Stimulated activated CD4-positive, alpha-beta T cell treated with anti-CD3 and anti-CD28 coated beads, TNF-alpha, amount 100 ng/mL, for 4 hours (primary cell): Measurements from ENCODE around the gene SRRM4.
"Not testable (repeated sequence)": the region's sequence is repeated elsewhere in the genome, so short reads cannot be mapped to it uniquely, and the experiment has no call there.

Experiments
- DNase-seq, 3 experiments: peaks; one replicate each; pipeline ENCODE4 v3.0.0-alpha.2; 2020; ENCODE audit warnings: low read depth in 3 of 3

SRRM4 gene

DNA sequence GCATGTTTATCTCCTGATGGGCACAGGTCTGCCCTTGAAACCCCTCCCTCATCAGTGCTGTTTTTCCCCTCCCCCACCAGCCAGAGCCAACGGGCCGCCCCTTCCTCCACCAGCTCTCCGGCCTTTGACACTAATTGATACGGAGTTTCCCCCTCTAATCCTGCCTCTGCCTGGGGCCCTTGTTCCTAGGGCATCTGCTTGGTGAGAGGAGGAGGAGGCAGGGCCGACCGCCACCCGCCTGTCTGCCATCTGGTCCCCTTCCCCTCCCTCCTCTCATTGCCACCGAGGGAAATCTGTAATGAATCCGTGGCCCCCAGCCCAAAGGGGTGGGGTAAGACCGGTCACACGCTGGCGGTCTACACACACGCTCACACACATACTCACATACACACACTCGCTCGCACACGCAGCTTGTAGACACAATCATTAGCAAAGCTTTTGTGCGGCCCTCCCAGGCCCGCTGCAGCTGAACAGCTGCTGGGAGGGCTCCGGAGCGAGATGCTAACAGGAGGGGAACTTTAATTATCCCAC lies 27.4 kb downstream of the SRRM4 start:
- DNase-seq = no peak

DNA sequence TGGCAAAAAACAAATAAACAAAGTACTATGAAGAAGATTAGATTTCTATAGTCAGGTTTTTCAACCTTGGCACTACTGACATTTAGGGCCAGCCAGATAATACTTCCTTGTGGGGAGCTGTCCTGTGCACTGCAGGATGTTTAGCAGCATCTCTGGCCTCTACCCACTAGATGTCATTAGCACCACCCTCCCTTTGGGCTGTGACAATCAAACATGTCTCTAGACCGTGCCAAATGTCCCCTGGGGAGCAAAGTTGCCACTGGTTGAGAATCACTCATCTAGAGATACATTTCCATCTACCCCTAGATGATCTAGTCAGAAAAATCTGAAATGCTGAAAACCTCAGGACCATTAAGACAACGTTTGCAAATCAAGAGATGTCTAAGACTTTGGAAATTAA lies 29.9 kb downstream of the SRRM4 start:
- no peak for DNase-seq

DNA sequence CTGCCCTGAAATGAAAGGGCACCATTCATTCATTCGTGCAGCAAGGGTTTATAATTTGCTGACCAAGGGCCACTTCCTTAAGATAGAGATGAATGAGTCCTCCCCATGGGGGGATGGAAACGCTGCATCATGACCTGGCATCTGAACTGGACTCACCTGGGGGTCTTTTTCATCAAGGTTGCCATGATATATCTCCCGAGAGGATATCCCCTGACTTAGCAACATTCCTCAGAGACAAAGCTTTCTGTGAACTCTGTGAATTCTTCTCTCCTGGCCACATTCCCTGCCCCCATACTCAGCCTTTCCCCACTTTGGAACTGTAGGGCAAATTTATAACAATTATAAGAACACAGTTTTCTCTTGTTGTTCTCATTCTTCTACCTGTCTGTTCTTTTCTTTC lies 30.8 kb downstream of the SRRM4 start:
- no peak for DNase-seq

DNA sequence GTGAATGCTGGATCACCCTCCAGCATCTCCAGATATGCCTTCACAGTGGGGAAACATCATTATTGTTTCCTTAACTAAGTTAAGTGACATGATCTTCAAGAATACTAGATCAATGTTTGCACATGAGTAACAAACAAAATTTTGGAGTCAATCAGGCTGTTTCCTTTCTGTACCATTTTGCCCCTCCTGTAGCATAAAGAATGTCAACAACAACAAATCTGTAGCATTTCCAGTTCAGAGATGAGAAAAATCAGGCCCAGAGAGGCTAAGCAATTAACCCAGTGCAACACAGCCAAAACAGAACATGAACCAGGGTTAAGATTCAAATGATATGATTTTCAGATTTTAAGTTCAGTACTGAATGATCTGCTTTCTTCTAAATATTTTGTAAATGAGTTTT lies 31.7 kb downstream of the SRRM4 start:
- DNase-seq = no peak

DNA sequence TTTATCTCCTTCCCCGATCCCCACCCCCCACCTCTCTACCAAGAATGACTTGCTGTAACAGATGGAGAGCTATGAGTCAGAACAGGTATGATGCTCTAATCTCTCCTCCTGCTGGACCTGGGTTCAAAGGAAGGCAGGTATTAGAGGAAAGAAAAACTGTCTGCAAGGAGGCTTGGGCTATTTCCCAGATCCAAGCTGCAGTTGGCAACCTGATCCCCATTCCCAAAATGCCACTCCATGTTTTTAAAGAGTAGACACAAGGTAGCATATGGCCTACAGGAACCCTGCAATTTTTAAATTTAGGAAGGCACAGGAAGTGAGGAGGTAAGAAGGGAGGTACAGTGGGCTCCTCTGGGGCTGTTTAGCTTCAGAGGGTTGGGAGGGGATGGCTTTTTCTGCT lies 33.0 kb downstream of the SRRM4 start:
- DNase-seq = no peak

DNA sequence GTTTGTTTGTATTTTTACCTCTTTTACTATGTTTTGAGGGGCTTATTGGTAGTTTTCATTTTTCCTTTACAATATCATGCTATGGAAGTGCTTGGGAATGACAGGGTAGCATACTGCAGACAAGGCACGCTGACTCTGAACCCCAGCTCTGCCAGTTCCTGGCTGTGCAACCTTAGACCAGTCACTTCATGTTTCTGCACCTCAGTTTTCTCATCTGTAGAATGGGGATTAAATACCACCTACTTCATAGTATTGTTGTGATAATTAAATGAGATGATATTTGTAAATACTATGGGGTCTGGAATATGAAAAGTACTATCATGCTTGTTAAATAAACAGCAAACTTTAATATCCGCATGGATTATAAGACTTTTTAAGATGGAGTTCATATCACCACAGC lies 35.4 kb downstream of the SRRM4 start:
- DNase-seq = no peak

DNA sequence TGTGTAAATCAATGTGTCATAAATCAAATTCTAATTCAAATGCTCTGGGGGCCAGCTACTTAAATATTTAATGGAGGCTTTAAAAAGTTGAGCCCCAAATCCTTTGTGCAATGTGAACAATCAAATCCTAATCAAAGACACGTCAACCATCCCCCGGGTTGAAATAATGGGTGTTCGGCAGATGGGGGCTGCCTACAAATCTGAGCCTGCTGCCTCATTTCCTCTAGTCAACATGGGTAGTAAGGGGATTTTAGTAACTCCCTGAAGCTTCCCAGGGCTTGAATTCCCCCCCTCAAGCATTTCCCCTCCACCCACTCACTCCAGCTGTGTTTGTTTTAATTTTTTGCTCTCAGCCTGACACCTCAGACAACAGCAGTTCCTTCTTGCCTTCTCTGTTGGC lies 37.8 kb downstream of the SRRM4 start:
- DNase-seq = no peak

DNA sequence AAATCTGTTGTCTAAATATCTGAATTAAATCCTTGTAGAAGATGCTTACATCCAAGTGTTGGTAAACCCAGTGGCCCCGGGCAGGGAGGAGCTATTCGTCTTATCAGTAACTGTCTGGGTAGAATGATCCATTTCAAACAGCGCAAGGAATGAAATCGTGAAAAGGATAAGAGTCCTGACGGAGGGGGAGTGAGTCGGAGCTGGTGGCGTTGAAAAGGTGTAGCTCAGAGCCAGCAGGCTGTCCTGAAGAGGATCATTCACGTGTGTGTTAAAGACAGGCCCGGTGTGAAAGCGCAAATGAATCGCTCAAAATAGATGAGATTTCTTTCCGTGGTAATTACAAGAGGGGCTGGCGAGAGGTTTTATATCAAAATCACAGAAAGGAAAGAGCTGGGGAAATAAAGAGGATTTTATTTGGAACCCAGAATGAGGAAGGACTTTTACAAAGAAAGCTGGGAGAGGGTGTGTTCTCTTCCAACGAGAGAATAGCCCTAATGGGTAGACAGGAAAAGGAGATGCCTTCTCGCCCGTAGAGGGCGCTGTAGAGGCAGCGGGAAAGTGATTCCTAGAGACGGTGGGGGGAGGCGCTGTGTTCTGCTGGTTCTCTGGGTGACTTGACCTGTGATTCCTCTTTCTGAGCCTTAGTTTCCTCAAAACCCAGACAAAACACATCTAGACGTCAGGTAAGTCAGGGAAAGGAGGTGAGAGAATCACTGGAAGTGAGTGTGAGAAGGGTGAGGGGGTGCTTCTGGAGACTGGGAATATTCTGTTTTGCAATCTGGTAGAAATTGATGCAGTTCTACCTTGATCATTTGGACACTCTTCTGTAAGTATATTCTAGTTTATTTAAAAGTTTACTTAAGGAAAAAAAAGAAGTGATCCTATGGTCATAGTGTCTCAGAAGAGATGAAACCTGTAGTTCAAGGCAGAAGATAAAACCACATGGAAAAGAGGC lies 39.3 kb downstream of the SRRM4 start:
- DNase-seq = no peak

DNA sequence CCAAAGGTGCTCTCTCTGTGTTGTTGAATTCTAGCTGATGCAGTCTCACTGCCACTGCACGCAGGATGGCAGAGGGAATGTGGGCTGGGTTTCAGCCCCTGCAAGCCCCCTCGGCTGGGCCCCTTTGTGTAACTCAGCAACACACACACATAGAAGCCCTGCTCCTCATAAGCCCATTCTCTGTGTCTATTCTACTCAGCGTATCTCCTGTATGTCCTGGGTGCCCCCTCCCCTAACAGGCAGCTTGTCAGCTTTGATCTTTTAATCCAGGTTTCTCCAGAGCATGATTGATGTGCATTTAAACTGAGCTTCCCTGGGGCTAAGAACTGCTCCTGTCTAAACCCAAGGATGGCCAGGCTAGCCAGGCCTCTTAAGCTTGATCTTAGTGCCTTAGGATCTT lies 43.0 kb downstream of the SRRM4 start:
- no peak for DNase-seq

DNA sequence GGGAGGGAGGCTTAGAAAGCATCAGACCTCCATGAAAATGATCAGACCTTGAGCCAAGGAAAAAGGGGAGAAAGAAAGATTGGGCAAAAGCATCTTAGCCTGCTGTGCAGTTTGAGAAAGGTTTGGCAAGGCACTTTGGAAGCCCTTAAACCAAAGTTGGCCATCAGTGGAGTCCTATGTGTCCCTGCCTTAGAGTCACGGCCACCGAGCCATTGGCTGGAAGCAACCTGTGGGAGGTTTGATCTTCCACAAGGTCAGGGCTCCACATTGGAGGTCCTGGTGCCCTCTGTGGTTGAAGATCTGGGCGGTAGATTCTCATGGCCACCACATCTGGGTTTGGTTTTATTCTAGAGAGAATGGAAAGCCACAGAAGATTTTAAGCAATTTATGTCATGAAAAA lies 44.4 kb downstream of the SRRM4 start:
- no peak for DNase-seq

DNA sequence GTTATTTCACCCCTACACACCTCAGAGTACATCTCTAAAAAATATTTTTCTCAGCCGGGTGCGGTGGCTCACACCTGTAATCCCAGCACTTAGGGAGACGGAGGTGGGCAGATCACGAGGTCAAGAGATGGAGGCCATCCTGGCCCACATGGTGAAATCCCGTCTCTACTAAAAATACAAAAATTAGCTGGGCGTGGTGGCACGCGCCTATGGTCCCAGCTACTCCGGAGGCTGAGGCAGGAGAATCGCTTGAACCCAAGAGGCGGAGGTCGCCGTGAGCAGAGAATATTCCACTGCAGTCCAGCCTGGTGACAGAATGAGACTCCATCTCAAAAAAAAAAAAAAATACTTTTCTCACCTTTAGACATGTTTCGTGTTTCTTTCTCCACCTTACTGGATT lies 52.0 kb downstream of the SRRM4 start:
- not testable (repeated sequence) for DNase-seq

DNA sequence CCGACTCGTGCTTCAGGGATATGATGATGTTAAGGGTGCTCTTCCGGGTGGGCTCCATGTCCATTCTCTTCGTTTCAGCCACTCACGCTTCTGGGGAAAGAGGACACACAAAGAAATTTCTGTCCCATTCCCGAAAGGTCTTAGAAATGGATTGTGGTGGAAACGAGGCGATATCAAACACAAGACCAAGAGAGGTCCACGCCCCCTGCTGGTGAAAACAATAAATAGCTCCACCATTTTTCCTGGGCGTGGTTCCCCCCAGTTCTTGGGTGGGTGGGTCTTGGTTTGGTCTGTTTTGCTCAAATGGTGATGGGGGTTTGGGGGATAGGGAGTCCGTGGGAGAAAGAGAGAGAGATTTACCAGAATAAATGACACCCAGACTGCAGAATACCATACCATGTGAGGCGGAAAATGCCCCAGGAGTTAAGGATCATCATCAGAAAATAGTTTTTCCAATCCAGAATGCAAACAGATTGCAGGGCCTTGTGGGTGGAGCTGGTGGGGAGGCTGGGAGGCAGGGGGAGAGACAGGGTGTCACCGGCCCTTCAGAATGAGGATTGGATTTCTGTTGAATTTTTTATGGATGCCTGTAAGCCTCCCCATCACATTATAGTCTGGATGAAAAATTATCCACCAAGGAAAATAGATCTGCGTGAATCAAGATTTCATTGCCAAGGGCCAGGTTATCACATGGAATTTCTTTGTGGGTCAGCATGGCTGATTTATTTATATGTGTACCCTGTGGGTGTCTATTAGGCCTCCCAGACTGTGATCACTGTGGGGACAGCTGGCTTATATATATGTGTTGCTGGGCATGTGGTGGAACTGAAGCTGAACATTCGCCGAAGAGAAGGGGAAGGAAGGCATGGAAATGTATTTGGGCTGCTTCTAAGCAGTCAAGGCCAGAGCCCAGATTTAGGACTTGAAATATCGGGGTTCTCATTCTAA lies 55.8 kb downstream of the SRRM4 start:
- no peak for DNase-seq

DNA sequence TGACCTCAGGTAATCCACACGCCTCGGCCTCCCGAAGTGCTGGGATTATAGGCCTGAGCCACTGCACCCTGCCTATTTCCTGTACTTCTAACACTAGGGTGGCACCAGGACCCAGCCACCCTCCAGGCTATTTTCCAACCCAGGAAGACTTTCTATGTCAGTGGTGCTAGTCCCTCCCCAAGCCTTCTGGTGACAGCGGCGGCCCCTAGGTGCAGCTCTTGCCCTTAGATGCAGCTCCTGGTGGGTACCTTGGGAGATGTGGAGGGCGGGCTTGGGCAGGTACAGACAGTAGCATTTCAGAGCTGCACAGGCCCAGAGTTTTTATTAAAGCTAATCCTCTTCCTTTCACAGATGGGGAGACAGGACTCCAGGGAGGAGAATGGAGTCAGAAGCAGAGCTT lies 62.8 kb downstream of the SRRM4 start:
- DNase-seq = no peak

DNA sequence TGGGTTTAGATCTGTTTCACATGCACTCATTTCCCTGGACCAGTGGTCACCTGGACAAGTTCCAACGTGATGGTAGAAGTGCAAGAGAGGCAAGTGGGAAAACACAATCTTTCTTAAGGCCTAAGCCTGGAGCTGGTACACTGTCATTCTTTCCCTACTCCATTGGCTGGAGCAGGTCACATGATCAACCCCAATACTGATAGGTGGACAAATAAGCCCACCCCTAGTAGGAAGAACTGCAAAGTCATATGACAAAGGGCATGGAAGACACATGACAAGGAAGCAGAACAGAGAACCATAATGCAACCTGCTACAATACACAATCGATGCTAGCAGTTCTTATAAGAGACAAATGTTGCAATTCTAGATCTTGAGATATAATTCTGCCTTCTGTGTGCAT lies 66.3 kb downstream of the SRRM4 start:
- DNase-seq = no peak

DNA sequence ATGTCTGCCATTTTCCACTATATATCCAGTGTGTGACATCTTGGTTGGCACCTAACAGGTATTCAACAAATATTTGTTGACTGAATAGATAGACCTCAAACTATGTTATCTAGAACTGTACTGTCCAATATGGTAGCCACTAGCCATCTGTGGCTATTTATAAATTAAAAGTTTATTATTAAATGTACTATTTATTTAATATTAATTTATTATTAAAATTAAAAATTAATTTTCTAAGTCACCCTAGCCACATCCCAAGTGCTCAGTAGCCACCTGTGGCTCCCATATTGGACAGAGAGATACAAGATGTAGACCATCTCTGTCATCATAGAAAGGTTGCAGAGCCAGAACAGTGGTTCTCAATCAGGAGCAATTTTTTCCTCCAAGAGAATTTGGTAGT lies 69.3 kb downstream of the SRRM4 start:
- DNase-seq = no peak

DNA sequence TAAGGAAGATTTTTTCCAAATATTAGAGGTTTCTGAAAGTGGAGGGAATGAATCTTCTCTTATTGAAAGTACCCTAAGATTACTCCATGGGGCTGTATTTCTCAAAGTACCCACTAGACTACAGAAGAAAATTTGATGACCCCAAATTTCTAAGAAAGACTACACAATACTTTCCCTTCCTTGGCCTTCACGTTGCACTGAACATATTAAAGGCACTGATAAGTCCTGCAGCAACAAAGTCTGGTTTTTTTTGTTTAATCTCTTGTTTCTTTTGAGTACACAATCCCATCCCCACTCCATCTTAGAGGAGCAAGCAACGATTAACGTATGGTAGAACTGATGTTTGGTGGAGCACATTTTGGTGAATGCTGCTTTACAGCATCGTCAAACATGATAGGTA lies 70.1 kb downstream of the SRRM4 start:
- no peak for DNase-seq

DNA sequence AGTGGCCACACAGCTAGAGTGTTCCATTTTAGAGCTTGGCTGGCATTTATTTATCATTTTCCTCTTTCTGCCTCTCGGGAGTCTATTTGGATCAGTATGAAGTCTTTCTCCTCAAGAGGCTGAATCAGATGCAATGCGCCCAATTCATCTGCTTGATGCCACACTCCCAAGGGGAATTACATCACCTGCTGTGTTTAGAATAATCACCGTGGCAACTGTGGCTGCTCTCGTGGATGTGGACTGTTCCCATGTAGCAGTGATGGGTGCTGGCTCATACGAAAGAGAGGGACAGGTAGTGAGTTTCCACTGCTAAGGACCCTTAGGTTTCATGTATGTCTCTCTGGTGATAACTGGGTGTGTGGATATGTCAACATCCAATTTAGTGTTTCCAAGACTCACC lies 70.7 kb downstream of the SRRM4 start:
- no peak for DNase-seq

DNA sequence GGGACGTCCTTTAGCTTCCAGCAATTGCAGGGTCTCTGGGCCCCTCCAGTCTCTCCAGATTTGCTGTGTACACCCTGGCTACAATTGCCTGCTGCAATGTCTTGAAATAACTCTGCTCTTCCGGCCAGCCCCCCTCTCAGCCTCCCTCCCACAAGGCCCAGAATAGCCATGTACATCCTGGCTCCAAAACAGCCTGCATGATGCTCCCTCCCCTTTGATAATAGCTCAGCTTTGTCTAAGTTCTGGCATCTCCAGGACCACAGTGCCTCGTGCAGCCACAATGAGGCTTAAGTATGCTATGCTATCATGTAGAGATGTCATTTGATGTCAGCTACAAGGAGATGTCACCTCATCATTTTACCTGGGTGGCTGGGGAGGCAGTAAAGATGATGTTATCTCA lies 74.6 kb downstream of the SRRM4 start:
- no peak for DNase-seq

DNA sequence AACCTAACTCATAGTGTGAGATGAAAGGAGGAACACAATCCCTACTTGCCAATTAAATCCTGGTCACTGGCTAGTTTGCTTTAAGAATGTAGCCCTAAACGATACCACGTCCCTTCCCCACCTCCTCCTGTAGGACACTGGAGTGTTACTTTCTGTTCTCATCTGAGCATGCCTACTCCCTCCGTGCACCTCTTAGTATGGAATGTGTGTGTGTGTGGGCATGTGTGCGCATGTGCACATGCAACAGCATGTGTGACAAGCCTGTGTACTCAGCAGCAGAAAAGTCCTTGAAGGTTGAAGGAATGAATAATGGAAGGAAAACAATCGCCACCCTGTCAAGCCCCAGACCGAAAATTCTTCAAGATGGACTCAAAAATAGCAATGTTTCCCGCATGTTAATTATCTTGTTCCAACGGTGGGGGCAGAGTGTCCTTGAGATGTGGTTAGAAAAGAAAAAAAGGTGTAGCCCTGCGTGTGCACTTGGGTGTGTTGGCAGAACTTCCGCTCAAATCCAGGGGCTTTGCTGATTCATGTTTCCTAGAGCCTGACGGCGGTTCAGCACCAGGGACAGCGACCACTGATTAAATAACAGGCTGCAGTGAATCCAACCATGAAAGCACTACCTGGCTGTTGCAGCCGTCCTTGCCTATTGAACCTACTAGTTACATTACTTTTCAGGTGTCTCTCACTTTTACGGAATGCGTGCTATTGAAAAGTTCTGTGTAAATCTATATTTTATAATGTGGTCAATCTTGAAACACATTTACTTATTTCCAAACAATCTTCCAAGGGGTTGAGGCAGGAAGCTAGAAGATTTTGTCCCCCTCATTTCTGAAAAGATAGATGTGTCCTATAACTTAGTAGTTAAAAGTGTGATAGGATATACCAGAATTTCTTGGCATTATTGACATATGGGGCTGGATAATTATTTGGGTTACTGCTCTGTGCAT lies 79.8 kb downstream of the SRRM4 start:
- no peak for DNase-seq

DNA sequence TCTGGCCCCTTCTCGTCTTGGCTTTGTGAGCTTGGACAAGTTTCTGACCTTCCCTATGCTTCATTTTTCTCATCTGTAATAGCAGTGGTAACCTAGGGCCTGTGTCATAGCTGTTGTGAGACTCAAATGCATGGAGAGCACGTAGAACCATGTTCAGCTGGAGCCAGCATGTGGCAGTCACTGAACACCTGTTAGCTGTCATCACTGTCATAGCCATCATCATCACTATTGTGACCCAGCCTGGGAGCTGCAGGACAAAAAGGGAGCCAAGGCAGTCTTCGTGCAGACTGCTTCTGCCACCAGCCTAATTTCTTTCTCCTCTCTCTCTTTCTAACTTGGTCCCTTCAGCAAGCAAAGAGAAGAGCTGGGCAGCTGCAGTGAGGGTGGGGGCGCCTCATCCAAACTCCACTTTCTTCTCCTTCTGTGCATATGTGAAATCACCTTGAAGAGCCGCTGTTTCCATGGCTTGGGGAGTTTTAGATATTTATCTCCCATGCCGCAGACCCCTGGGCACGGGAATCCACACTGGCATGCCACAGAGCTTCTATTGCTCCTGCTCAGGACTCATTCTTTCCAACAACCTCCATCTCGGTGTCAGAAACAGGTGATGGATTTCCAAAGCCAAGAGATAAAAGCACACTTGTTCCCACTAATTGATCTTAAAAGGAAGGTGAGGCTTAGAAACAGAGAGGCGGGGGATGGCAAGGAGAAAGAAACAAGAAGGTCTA lies 87.0 kb downstream of the SRRM4 start:
- no peak for DNase-seq
